HG02588 (cell line): ENCODE data around the gene PPP2R2C.

ENCODE experiments used
- ATAC-seq: cut with Tn5 transposase; IDR thresholded peaks from one replicate; pipeline ENCODE4 v1.9.1; 2021; ENCODE audit warnings: mild to moderate bottlenecking, moderate library complexity; ENCODE audit not compliant: unreplicated experiment

The PPP2R2C gene

GRCh38 chr4:6349896-6350603, 122.4 kb downstream of the PPP2R2C start:
- ATAC-seq = no peak

- ATAC-seq = no peak
Measured at GRCh38 chr4:6348408-6348807, 124.0 kb downstream of the PPP2R2C start.

GRCh38 chr4:6347511-6348045, 124.8 kb downstream of the PPP2R2C start:
- no peak for ATAC-seq

GRCh38 chr4:6346373-6347110, 125.9 kb downstream of the PPP2R2C start:
- no peak for ATAC-seq

GRCh38 chr4:6345866-6346265, 126.5 kb downstream of the PPP2R2C start:
- no peak for ATAC-seq

GRCh38 chr4:6345096-6345830, 127.2 kb downstream of the PPP2R2C start:
- no peak for ATAC-seq

- ATAC-seq = no peak
Measured at GRCh38 chr4:6343939-6344408, 128.4 kb downstream of the PPP2R2C start.

GRCh38 chr4:6342530-6343293, 129.7 kb downstream of the PPP2R2C start:
- no peak for ATAC-seq

GRCh38 chr4:6341696-6342095, 130.7 kb downstream of the PPP2R2C start:
- no peak for ATAC-seq

- ATAC-seq = no peak
Measured at GRCh38 chr4:6340446-6341015, 131.9 kb downstream of the PPP2R2C start.

- ATAC-seq = no peak
Measured at GRCh38 chr4:6339818-6340445, 132.5 kb downstream of the PPP2R2C start.

GRCh38 chr4:6338951-6339817, 133.2 kb downstream of the PPP2R2C start:
- ATAC-seq = no peak

- no peak for ATAC-seq
Measured at GRCh38 chr4:6338175-6338950, 134.1 kb downstream of the PPP2R2C start.

GRCh38 chr4:6337331-6337935, 135.0 kb downstream of the PPP2R2C start:
- ATAC-seq = no peak

- ATAC-seq = no peak
Measured at GRCh38 chr4:6336166-6336565, 136.2 kb downstream of the PPP2R2C start.

GRCh38 chr4:6335040-6335590, 137.3 kb downstream of the PPP2R2C start:
- ATAC-seq = no peak

GRCh38 chr4:6334203-6334887, 138.1 kb downstream of the PPP2R2C start:
- no peak for ATAC-seq
